GM23338 (cell line): ENCODE results near the gene NAALADL2. TPM values are rescaled to one million over a fixed set of nuclear protein-coding genes. Genes with fewer than 3 reads are reported as not detected.

Source experiments
- ATAC-seq: fragments of 200-7000 bp; cut with Tn5 transposase; 3 replicates; pipeline ENCODE4 v1.9.1; 2020
- DNase-seq: peaks from one replicate; pipeline ENCODE4 v3.0.0-alpha.2; 2015; ENCODE audit warnings: low spot score
- H2AFZ ChIP-seq: fragments of 200-600 bp; sonication (generic); 2 replicates; pipeline ENCODE4 v1.8.0; 2016; ENCODE audit warnings: antibody characterized with exemption, mild to moderate bottlenecking, moderate library complexity
- H3F3A ChIP-seq: fragments of 200-600 bp; sonication (generic); replicated peaks from 2 replicates; pipeline ENCODE4 v1.8.0; 2017; ENCODE audit warnings: antibody characterized with exemption, mixed run types, low read depth
- H3K27ac ChIP-seq: fragments of 200-600 bp; sonication (generic); 2 replicates; pipeline ENCODE4 v1.6.1; 2016; ENCODE audit warnings: low read depth
- H3K27me3 ChIP-seq: fragments of 200-600 bp; sonication (generic); 2 replicates; pipeline ENCODE4 v1.8.0; 2016; ENCODE audit warnings: mild to moderate bottlenecking, mixed run types, moderate library complexity; ENCODE audit not compliant: insufficient read depth
- H3K36me3 ChIP-seq: fragments of 200-600 bp; sonication (generic); 2 replicates; pipeline ENCODE4 v1.8.0; 2016; ENCODE audit warnings: mild to moderate bottlenecking; ENCODE audit not compliant: insufficient read depth
- H3K4me1 ChIP-seq: fragments of 200-600 bp; sonication (generic); 2 replicates; pipeline ENCODE4 v1.8.0; 2016; ENCODE audit warnings: mild to moderate bottlenecking, moderate library complexity; ENCODE audit not compliant: insufficient read depth
- H3K4me2 ChIP-seq: fragments of 200-600 bp; sonication (generic); 2 replicates; pipeline ENCODE4 v1.7.1; 2017; ENCODE audit warnings: mixed run types
- H3K4me3 ChIP-seq: fragments of 200-600 bp; sonication (generic); 2 replicates; pipeline ENCODE4 v1.6.1; 2016; ENCODE audit warnings: mixed run types
- H3K79me2 ChIP-seq: fragments of 200-600 bp; sonication (generic); replicated peaks from 2 replicates; pipeline ENCODE4 v1.8.0; 2017; ENCODE audit warnings: mild to moderate bottlenecking; ENCODE audit not compliant: insufficient read depth
- H3K9me2 ChIP-seq: fragments of 200-600 bp; sonication (generic); 2 replicates; pipeline ENCODE4 v1.8.0; 2017; ENCODE audit not compliant: insufficient read depth
- H4K20me1 ChIP-seq: fragments of 200-600 bp; sonication (generic); replicated peaks from 2 replicates; pipeline ENCODE4 v1.8.0; 2017; ENCODE audit warnings: mild to moderate bottlenecking; ENCODE audit not compliant: insufficient read depth
- H3K27ac Mint-ChIP-seq: 2 replicates; pipeline ENCODE4 v1.8.0; 2020; ENCODE audit warnings: inconsistent platforms, mild to moderate bottlenecking, moderate library complexity, mixed read lengths
- H3K27me3 Mint-ChIP-seq: 3 replicates; pipeline ENCODE4 v1.8.0; 2022; ENCODE audit warnings: low read depth, mild to moderate bottlenecking, moderate library complexity, mixed read lengths, inconsistent platforms; ENCODE audit not compliant: insufficient read depth, poor library complexity
- H3K36me3 Mint-ChIP-seq: 3 replicates; pipeline ENCODE4 v1.8.0; 2021; ENCODE audit warnings: low read depth, mild to moderate bottlenecking, inconsistent platforms, moderate library complexity, mixed read lengths
- H3K4me1 Mint-ChIP-seq: 3 replicates; pipeline ENCODE4 v1.8.0; 2020; ENCODE audit warnings: mild to moderate bottlenecking, inconsistent platforms, mixed read lengths
- H3K4me3 Mint-ChIP-seq: 3 replicates; pipeline ENCODE4 v1.8.0; 2021; ENCODE audit warnings: moderate library complexity, mild to moderate bottlenecking, inconsistent platforms, mixed read lengths
- H3K9me3 Mint-ChIP-seq: 3 replicates; pipeline ENCODE4 v1.8.0; 2020; ENCODE audit warnings: moderate library complexity, mild to moderate bottlenecking, inconsistent platforms, mixed read lengths
- CTCF ChIP-seq, 2 experiments: fragments of 200-600 bp in 1 of 2; sonication (generic) in 1 of 2; conservative IDR thresholded peaks; 2 replicates each; pipeline versions ENCODE4 v1.5.1 to v1.6.1; 2016 to 2017; ENCODE audit warnings: antibody characterized with exemption in 2 of 2, low read depth in 2 of 2, mild to moderate bottlenecking in 2 of 2, moderate library complexity in 1 of 2
- ETS1 ChIP-seq: IDR thresholded peaks from 2 replicates; pipeline ENCODE4 v1.6.1; 2016; ENCODE audit warnings: antibody characterized with exemption
- EZH2 ChIP-seq: fragments of 200-600 bp; sonication (generic); IDR thresholded peaks from one replicate; pipeline ENCODE4 v1.8.0; 2017; ENCODE audit warnings: antibody characterized with exemption, mild to moderate bottlenecking, low read depth; ENCODE audit not compliant: unreplicated experiment
- REST ChIP-seq: IDR thresholded peaks from one replicate; pipeline ENCODE4 v1.6.1; 2018; ENCODE audit warnings: antibody characterized with exemption; ENCODE audit not compliant: unreplicated experiment
- polyA plus RNA-seq: library from polyadenylated mRNA; unstranded; fragments of >200 nt; fragmentation: Nextera tagmentation; extraction: Ambion mirVana; gene quantifications from 2 replicates; pipeline ENCODE4 v1.2.1, GENCODE V29; 2016
- total RNA-seq: library from RNA; depleted of rRNA; stranded (reverse); fragments of >200 nt; shearing (Covaris generic); gene quantifications from 2 replicates; pipeline ENCODE4 v1.2.3, GENCODE V29; 2014

NAALADL2 gene
- total and polyA plus RNA-seq, 2 experiments from 2014 or later: 1.6 to 2.6 TPM

GRCh38 chr3:175200391-175201095, 341.4 kb downstream of the NAALADL2 start (continued):
- TF ChIP-seq EZH2 (no peak), CTCF (conservative IDR thresholded peaks at IDR 0.05; ENCODE audit: low read depth in 2 of 2) (no peak), REST (no peak), ETS1 (no peak)

GRCh38 chr3:175207361-175207760, 348.2 kb downstream of the NAALADL2 start:
- no peaks in the 10 kb centered on the region for H3F3A ChIP-seq
- H3K36me3 ChIP-seq: no peaks in the 10 kb centered on the region
- H3K79me2 ChIP-seq: no peaks in the 10 kb centered on the region
- ATAC-seq (no peak), DNase-seq (no peak)
- H3K9me2 ChIP-seq: 0 out of 2 replicates have a peak, but pooled peaks cover 3% of the 10 kb centered on the region
- Mint-ChIP-seq H3K27ac (no peak overlapping the region), H3K4me1 (peaks cover 15% of the 10 kb centered on the region), H3K36me3 (no peaks in the 10 kb centered on the region; the same call in 2 of the 3 replicates), H3K27me3 (no peaks in the 10 kb centered on the region), H3K4me3 (no peak overlapping the region), H3K9me3 (no peaks in the 10 kb centered on the region; the same call in 2 of the 3 replicates)
- TF ChIP-seq REST: no peak
- no peaks in the 10 kb centered on the region for H3K4me1 ChIP-seq
- H3K27ac ChIP-seq: no peak overlapping the region
- no peak overlapping the region for H3K4me2 ChIP-seq
- no peaks in the 10 kb centered on the region for H3K27me3 ChIP-seq
- H3K4me3 ChIP-seq: no peak overlapping the region
- no peak overlapping the region for H2AFZ ChIP-seq
- H4K20me1 ChIP-seq: no peaks in the 10 kb centered on the region
